ENCODE results near the gene PHACTR1.
A peak's percentile ranks its signal among the peaks of the same experiment; 100 is the strongest.
"Not testable (repeated sequence)": the region's sequence is repeated elsewhere in the genome, so short reads cannot be mapped to it uniquely, and the experiment has no call there.

Gene PHACTR1

GRCh38 chr6:12749531-12750379, 33.2 kb downstream of the PHACTR1 start:
- DNase-seq: no peak

GRCh38 chr6:12750416-12750815, 33.8 kb downstream of the PHACTR1 start:
- DNase-seq: no peak

GRCh38 chr6:12751694-12752325, 35.2 kb downstream of the PHACTR1 start:
- peak in 1 of 5 donors; percentile 8 for DNase-seq

GRCh38 chr6:12753036-12753435, 36.5 kb downstream of the PHACTR1 start:
- no peak for DNase-seq

- no peak for DNase-seq
Measured at GRCh38 chr6:12760226-12760625, 43.7 kb downstream of the PHACTR1 start.

GRCh38 chr6:12760911-12761310, 44.3 kb downstream of the PHACTR1 start:
- no peak for DNase-seq

- no peak for DNase-seq
Measured at GRCh38 chr6:12761376-12762115, 45.0 kb downstream of the PHACTR1 start.

- DNase-seq: not testable (repeated sequence)
Measured at GRCh38 chr6:12762731-12763434, 46.3 kb downstream of the PHACTR1 start.

GRCh38 chr6:12766365-12766764, 49.8 kb downstream of the PHACTR1 start:
- no peak for DNase-seq

GRCh38 chr6:12767016-12767415, 50.4 kb downstream of the PHACTR1 start:
- no peak for DNase-seq

GRCh38 chr6:12769556-12770256, 53.1 kb downstream of the PHACTR1 start:
- no peak for DNase-seq

GRCh38 chr6:12772416-12772815, 55.8 kb downstream of the PHACTR1 start:
- no peak for DNase-seq

- no peak for DNase-seq
Measured at GRCh38 chr6:12776291-12776690, 59.7 kb downstream of the PHACTR1 start.

GRCh38 chr6:12779772-12780171, 63.2 kb downstream of the PHACTR1 start:
- no peak for DNase-seq

GRCh38 chr6:12782136-12782535, 65.6 kb downstream of the PHACTR1 start:
- no peak for DNase-seq

GRCh38 chr6:12785301-12785700, 68.7 kb downstream of the PHACTR1 start:
- DNase-seq: no peak

- no peak for DNase-seq
Measured at GRCh38 chr6:12785921-12786320, 69.4 kb downstream of the PHACTR1 start.

- no peak for DNase-seq
Measured at GRCh38 chr6:12791371-12791770, 74.8 kb downstream of the PHACTR1 start.

- no peak for DNase-seq
Measured at GRCh38 chr6:12798326-12798725, 81.8 kb downstream of the PHACTR1 start.

- no peak for DNase-seq
Measured at GRCh38 chr6:12800120-12800519, 83.6 kb downstream of the PHACTR1 start.

- DNase-seq: no peak
Measured at GRCh38 chr6:12801141-12801540, 84.6 kb downstream of the PHACTR1 start.

GRCh38 chr6:12802440-12802839, 85.9 kb downstream of the PHACTR1 start:
- DNase-seq: no peak
